MG63 (cell line): ENCODE measurements around the gene BAHCC1. TPM values are rescaled to one million over a fixed set of nuclear protein-coding genes. Genes with fewer than 3 reads are reported as not detected.

ENCODE experiments used
- total RNA-seq: library from RNA; depleted of rRNA; stranded (reverse); fragments of >200 nt; shearing (Covaris generic); gene quantifications from 2 replicates; pipeline ENCODE4 v1.2.3, GENCODE V29; 2014; ENCODE audit warnings: low replicate concordance; rRNA removed

BAHCC1 gene
- total RNA-seq, 1 experiment from 2014 or later: 10.4 TPM

Other genes with a start within 250 kb of the BAHCC1 start
- gene PVALEF, start 229.9 kb upstream of the BAHCC1 start, total RNA-seq: not detected in 2 replicates
- gene AATK, start 229.2 kb upstream of the BAHCC1 start, total RNA-seq: 0.16 TPM in 1 of 2 replicates, not detected in the other
- gene CEP131, start 172.5 kb upstream of the BAHCC1 start, total RNA-seq: 13.3 and 22.9 TPM in 2 replicates
- 19.5 and 20.4 TPM in 2 replicates for gene TEPSIN, start 156.4 kb upstream of the BAHCC1 start, total RNA-seq
- 63.1 and 163 TPM in 2 replicates for gene NDUFAF8, start 156.1 kb upstream of the BAHCC1 start, total RNA-seq
- gene SLC38A10, start 100.2 kb upstream of the BAHCC1 start, total RNA-seq: 76.4 and 121 TPM in 2 replicates
- 5,061 and 6,321 TPM in 2 replicates for gene ACTG1, start 117.3 kb downstream of the BAHCC1 start, total RNA-seq
- gene FSCN2, start 132.9 kb downstream of the BAHCC1 start, total RNA-seq: 0.12 TPM in 1 of 2 replicates, not detected in the other
- 25.6 and 41.7 TPM in 2 replicates for gene FAAP100, start 156.9 kb downstream of the BAHCC1 start, total RNA-seq
- 109 and 157 TPM in 2 replicates for gene NPLOC4, start 241.7 kb downstream of the BAHCC1 start, total RNA-seq
- gene TSPAN10, start 241.7 kb downstream of the BAHCC1 start, total RNA-seq: 2.6 and 3.7 TPM in 2 replicates